ENCODE measurements around the gene ADRA2B.

GRCh38 chr2:96142217-96143113 lies 26.1 kb upstream of the ADRA2B start:
- TF ChIP-seq CTCF (IDR thresholded peaks at IDR 0.05) (no peak), POLR2AphosphoS5 (IDR thresholded peaks at IDR 0.05) (no peak), POLR2A (IDR thresholded peaks at IDR 0.05; ENCODE audit: low read depth) (no peak)

Measured in esophagus muscularis mucosa (tissue), 3 donors.